H9 (cell line): Measurements from ENCODE around the gene NTMT1. TPM values are rescaled to one million over a fixed set of nuclear protein-coding genes. Genes with fewer than 3 reads are reported as not detected.

Source experiments
- DNase-seq: peaks from one replicate; pipeline ENCODE4 v3.0.0-alpha.2; 2017
- H2AFZ ChIP-seq: one replicate; pipeline ENCODE4 v1.6.1; 2013; ENCODE audit warnings: mild to moderate bottlenecking, low read length, control low read depth, moderate library complexity
- H2AK5ac ChIP-seq: 2 replicates; pipeline ENCODE4 v1.6.1; 2013; ENCODE audit warnings: low read length, control low read depth, mixed read lengths; ENCODE audit not compliant: insufficient read length
- H2BK120ac ChIP-seq: one replicate; pipeline ENCODE4 v1.6.1; 2013; ENCODE audit warnings: low read depth, mild to moderate bottlenecking, low read length, control low read depth, inconsistent platforms; ENCODE audit not compliant: poor library complexity, severe bottlenecking
- H2BK12ac ChIP-seq: 2 replicates; pipeline ENCODE4 v1.6.1; 2013; ENCODE audit warnings: low read length, control low read depth, mixed read lengths, low read depth; ENCODE audit not compliant: insufficient read length
- H2BK15ac ChIP-seq: 2 replicates; pipeline ENCODE4 v1.6.1; 2013; ENCODE audit warnings: low read depth, low read length, control low read depth
- H2BK20ac ChIP-seq: one replicate; pipeline ENCODE4 v1.6.1; 2013; ENCODE audit warnings: low read depth, mild to moderate bottlenecking, low read length, control low read depth, inconsistent platforms; ENCODE audit not compliant: poor library complexity, severe bottlenecking
- H2BK5ac ChIP-seq: 2 replicates; pipeline ENCODE4 v1.6.1; 2013; ENCODE audit warnings: low read length, control low read depth, mixed read lengths; ENCODE audit not compliant: insufficient read length
- H3K14ac ChIP-seq: 2 replicates; pipeline ENCODE4 v1.6.1; 2013; ENCODE audit warnings: low read length, control low read depth; ENCODE audit not compliant: insufficient read depth
- H3K18ac ChIP-seq: 2 replicates; pipeline ENCODE4 v1.6.1; 2013; ENCODE audit warnings: low read depth, mild to moderate bottlenecking, mixed read lengths, low read length, control low read depth; ENCODE audit not compliant: insufficient read length
- H3K23ac ChIP-seq: 2 replicates; pipeline ENCODE4 v1.6.1; 2013; ENCODE audit warnings: low read length, control low read depth, mixed read lengths, low read depth; ENCODE audit not compliant: insufficient read length
- H3K23me2 ChIP-seq: 2 replicates; pipeline ENCODE4 v1.6.1; 2013; ENCODE audit warnings: low read depth, mild to moderate bottlenecking, mixed read lengths, low read length, control low read depth; ENCODE audit not compliant: insufficient read length, poor library complexity, severe bottlenecking
- H3K27ac ChIP-seq: 2 replicates; pipeline ENCODE4 v1.5.1; 2013; ENCODE audit warnings: low read length, control low read depth, mixed read lengths, low read depth; ENCODE audit not compliant: insufficient read length
- H3K27me3 ChIP-seq: 2 replicates; pipeline ENCODE4 v1.6.1; 2013; ENCODE audit warnings: low read length, control low read depth, inconsistent platforms; ENCODE audit not compliant: insufficient read depth
- H3K4ac ChIP-seq: 2 replicates; pipeline ENCODE4 v1.6.1; 2013; ENCODE audit warnings: low read depth, mild to moderate bottlenecking, control low read depth, inconsistent platforms, low read length, moderate library complexity
- H3K4me1 ChIP-seq: 2 replicates; pipeline ENCODE4 v1.6.1; 2013; ENCODE audit warnings: low read length, control low read depth, inconsistent platforms; ENCODE audit not compliant: insufficient read depth
- H3K4me2 ChIP-seq: 2 replicates; pipeline ENCODE4 v1.6.1; 2013; ENCODE audit warnings: low read length, control low read depth, mixed read lengths; ENCODE audit not compliant: insufficient read length, insufficient read depth
- H3K56ac ChIP-seq: 2 replicates; pipeline ENCODE4 v1.6.1; 2013; ENCODE audit warnings: low read depth, mild to moderate bottlenecking, mixed read lengths, low read length, control low read depth; ENCODE audit not compliant: insufficient read length
- H3K79me1 ChIP-seq: 2 replicates; pipeline ENCODE4 v1.6.1; 2013; ENCODE audit warnings: low read depth, mild to moderate bottlenecking, moderate library complexity, low read length, control low read depth, inconsistent platforms; ENCODE audit not compliant: insufficient read depth, poor library complexity, severe bottlenecking
- H3K79me2 ChIP-seq: 2 replicates; pipeline ENCODE4 v1.6.1; 2013; ENCODE audit warnings: low read length, control low read depth, inconsistent platforms; ENCODE audit not compliant: insufficient read depth
- H3K9ac ChIP-seq: 2 replicates; pipeline ENCODE4 v1.6.1; 2013; ENCODE audit warnings: low read length, control low read depth, mixed read lengths; ENCODE audit not compliant: insufficient read length; ENCODE audit errors: extremely low read depth
- H3K9me3 ChIP-seq: one replicate; pipeline ENCODE4 v1.6.1; 2013; ENCODE audit warnings: low read depth, low read length, inconsistent platforms; ENCODE audit not compliant: control insufficient read depth
- H3T11ph ChIP-seq: one replicate; pipeline ENCODE4 v1.6.1; 2013; ENCODE audit warnings: mild to moderate bottlenecking, low read length, control low read depth, inconsistent platforms
- H4K20me1 ChIP-seq: one replicate; pipeline ENCODE4 v1.6.1; 2013; ENCODE audit not compliant: control insufficient read depth, insufficient read length, insufficient read depth
- H4K5ac ChIP-seq: 2 replicates; pipeline ENCODE4 v1.6.1; 2013; ENCODE audit warnings: low read depth, mild to moderate bottlenecking, mixed read lengths, low read length, control low read depth; ENCODE audit not compliant: insufficient read length
- H4K8ac ChIP-seq: replicated peaks from 2 replicates; pipeline ENCODE4 v1.6.1; 2013; ENCODE audit warnings: low read length, control low read depth, mixed read lengths, low read depth; ENCODE audit not compliant: insufficient read length
- H4K91ac ChIP-seq: 2 replicates; pipeline ENCODE4 v1.6.1; 2013; ENCODE audit warnings: low read depth, mild to moderate bottlenecking, moderate library complexity, mixed read lengths, low read length, control low read depth; ENCODE audit not compliant: insufficient read length
- H3K27ac Mint-ChIP-seq, 3 experiments: 2 replicates in 2 of 3; 3 replicates in 1 of 3; pipeline ENCODE4 v1.8.0; 2020 to 2021; ENCODE audit warnings: mixed read lengths in 3 of 3, mild to moderate bottlenecking in 1 of 3, moderate library complexity in 1 of 3
- H3K27me3 Mint-ChIP-seq: 2 replicates; pipeline ENCODE4 v1.8.0; 2021; ENCODE audit warnings: low read depth, mild to moderate bottlenecking, moderate library complexity, mixed read lengths
- H3K36me3 Mint-ChIP-seq, 3 experiments: 2 replicates in 2 of 3; 3 replicates in 1 of 3; pipeline ENCODE4 v1.8.0; 2020 to 2021; ENCODE audit warnings: low read depth in 3 of 3, mixed read lengths in 3 of 3; ENCODE audit not compliant: insufficient read depth in 1 of 3
- H3K4me1 Mint-ChIP-seq, 2 experiments: 2 replicates each; pipeline ENCODE4 v1.8.0; 2020; ENCODE audit warnings: mixed read lengths in 2 of 2
- H3K4me3 Mint-ChIP-seq, 2 experiments: 2 replicates in 1 of 2; 3 replicates in 1 of 2; pipeline ENCODE4 v1.8.0; 2020 to 2021; ENCODE audit warnings: mild to moderate bottlenecking in 2 of 2, mixed read lengths in 2 of 2, moderate library complexity in 1 of 2
- H3K9me3 Mint-ChIP-seq, 2 experiments: 2 replicates in 1 of 2; 3 replicates in 1 of 2; pipeline ENCODE4 v1.8.0; 2020; ENCODE audit warnings: mild to moderate bottlenecking in 2 of 2, mixed read lengths in 2 of 2, moderate library complexity in 1 of 2
- CTCF ChIP-seq: fragments of 200-600 bp; sonication (generic); conservative IDR thresholded peaks from 3 replicates; pipeline ENCODE4 v1.8.0; 2021; ENCODE audit warnings: antibody characterized with exemption, mild to moderate bottlenecking
- WGBS: extraction: QIAGEN DNeasy Blood & Tissue Kit; methylation state at CpG from one replicate; pipeline ENCODE4 v1.1.7; 2013; ENCODE audit warnings: missing lambda C conversion rate, low lambda C conversion rate, mixed read lengths; ENCODE audit not compliant: insufficient read length; ENCODE audit errors: extremely low coverage; 5-methylcytosine and 5-hydroxymethylcytosine counted together
- total RNA-seq: library from RNA; stranded (reverse); gene quantifications from 2 replicates; pipeline ENCODE4 v1.2.1, GENCODE V29; 2021

NTMT1 gene
- total RNA-seq, 1 experiment from 2014 or later = 57.9 TPM

- no peak overlapping the region for H2BK5ac ChIP-seq
- H3K14ac ChIP-seq = no peak overlapping the region
- no peak overlapping the region for H2BK20ac ChIP-seq
- H3K4me3 Mint-ChIP-seq = no peak overlapping the region
- no peak overlapping the region for H3T11ph ChIP-seq
- H2AK5ac ChIP-seq = no peak overlapping the region
- H3K4ac ChIP-seq = no peak overlapping the region
- no peak for DNase-seq
- H2BK15ac ChIP-seq = no peak overlapping the region
- no peak overlapping the region for H3K23ac ChIP-seq
- H3K23me2 ChIP-seq = peaks cover 8% of the 10 kb centered on the region
- H3K4me2 ChIP-seq = no peak overlapping the region
- no peak overlapping the region for H3K18ac ChIP-seq
- peaks cover 11 to 46% (median 41%) of the 10 kb centered on the region in 3 experiments; a peak in 6 of 7 replicates for H3K36me3 Mint-ChIP-seq
- H3K27ac ChIP-seq = no peak overlapping the region
- no peak overlapping the region for H2BK120ac ChIP-seq
- peak overlapping the region in 2 of 3 experiments; percentile 64 to 74; a peak in 2 of 7 replicates for H3K27ac Mint-ChIP-seq
- H3K27me3 ChIP-seq = no peaks in the 10 kb centered on the region
- H3K79me1 ChIP-seq = peaks cover 11% of the 10 kb centered on the region
- peaks cover 63% of the 10 kb centered on the region for H3K79me2 ChIP-seq
- H3K56ac ChIP-seq = no peak overlapping the region
- no peaks in the 10 kb centered on the region for H3K27me3 Mint-ChIP-seq
- no peak overlapping the region for H4K8ac ChIP-seq
- H4K5ac ChIP-seq = no peak overlapping the region
- H4K20me1 ChIP-seq = no peaks in the 10 kb centered on the region
- no peak overlapping the region for H4K91ac ChIP-seq
- no CpG with 5 or more reads among the region's 8 CpGs for WGBS
- 0 out of 2 replicates have a peak, but pooled peaks cover under 1% of the 10 kb centered on the region for H3K4me1 ChIP-seq
- no peaks in the 10 kb centered on the region for H3K9me3 Mint-ChIP-seq
- peaks cover 36 to 44% of the 10 kb centered on the region in 2 experiments for H3K4me1 Mint-ChIP-seq
- no peak for TF ChIP-seq CTCF
- no peak overlapping the region for H2AFZ ChIP-seq
- H3K9ac ChIP-seq = no peak overlapping the region
- H3K9me3 ChIP-seq = no peaks in the 10 kb centered on the region
- H2BK12ac ChIP-seq = no peak overlapping the region
Observed at GRCh38 chr9:129629251-129629820, 3.4 kb downstream of the NTMT1 start.
